Esophagus squamous epithelium (tissue), 4 donors: ENCODE measurements around the gene ACRV1.

ENCODE experiments used
- CTCF ChIP-seq, 6 experiments: fragments of 450-650 bp in 4 of 6; fragments of 200-600 bp in 2 of 6; sonication (generic) in 2 of 6; IDR thresholded peaks; one replicate each; pipeline ENCODE4 v1.5.1; 2016 to 2019; ENCODE audit warnings: antibody characterized with exemption in 6 of 6, mild to moderate bottlenecking in 4 of 6, moderate library complexity in 4 of 6
- POLR2A ChIP-seq, 4 donors: fragments of 450-650 bp; IDR thresholded peaks; one replicate each; pipeline ENCODE4 v1.6.1; 2017; ENCODE audit warnings: antibody characterized with exemption in 4 of 4, mild to moderate bottlenecking in 4 of 4, moderate library complexity in 3 of 4

GRCh38 chr11:125623064-125623463 lies 57.6 kb downstream of the ACRV1 start:
- TF ChIP-seq POLR2A (IDR thresholded peaks at IDR 0.05) = no peak
- no peak for TF ChIP-seq CTCF (IDR thresholded peaks at IDR 0.05)
